Kidney epithelial cell (primary cell): Measurements from ENCODE around the gene ATF2. TPM values are rescaled to one million over a fixed set of nuclear protein-coding genes. Genes with fewer than 3 reads are reported as not detected.

ENCODE experiments used
- DNase-seq: peaks from one replicate; pipeline ENCODE4 v3.0.0-alpha.2; 2010; ENCODE audit warnings: low read depth
- H3K27me3 ChIP-seq: 2 replicates; pipeline ENCODE4 v1.6.0; 2011; ENCODE audit warnings: low read length; ENCODE audit not compliant: control insufficient read depth, insufficient read depth
- H3K36me3 ChIP-seq: 2 replicates; pipeline ENCODE4 v1.5.1; 2011; ENCODE audit warnings: low read length; ENCODE audit not compliant: control insufficient read depth, insufficient read depth
- H3K4me3 ChIP-seq: 2 replicates; pipeline ENCODE4 v1.5.1; 2011; ENCODE audit warnings: low read depth, mild to moderate bottlenecking, control low read depth, low read length
- total RNA-seq: library from RNA; depleted of rRNA; stranded (reverse); fragments of >200 nt; gene quantifications from 2 replicates; pipeline ENCODE4 v1.2.3, GENCODE V29; 2015
- TF ChIP-seq, protein P1 (sequence below): IDR thresholded peaks from 2 replicates; pipeline ENCODE4 v1.5.1; 2011; ENCODE audit warnings: mild to moderate bottlenecking, moderate library complexity, low read length, control low read depth, inconsistent platforms; ENCODE audit not compliant: insufficient read depth, poor library complexity, severe bottlenecking

Gene ATF2
- total RNA-seq, 1 donor from 2014 or later = 35.1 TPM

DNA sequence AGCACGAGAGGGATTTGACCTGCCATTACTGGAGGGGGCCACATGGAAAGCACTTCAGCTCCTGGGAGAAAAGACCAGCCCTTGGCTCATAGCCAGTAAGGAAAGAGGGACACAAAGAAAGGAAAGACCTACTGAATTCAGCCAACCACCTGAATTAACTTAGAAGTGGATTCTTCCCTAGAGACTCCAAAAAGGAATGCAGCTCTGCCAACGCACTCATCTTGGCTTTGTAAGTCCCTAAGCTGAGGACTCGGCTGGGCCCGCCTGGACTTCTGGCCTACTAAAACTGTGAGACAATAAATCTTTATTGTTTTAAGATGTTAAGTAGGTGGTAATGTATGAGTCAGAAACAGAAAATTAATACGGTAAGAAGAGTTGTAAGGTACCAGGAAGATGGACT, 11.5 kb downstream of the ATF2 start:
- Histone ChIP-seq H3K36me3 (no peaks in the 10 kb centered on the region), H3K27me3 (no peaks in the 10 kb centered on the region), H3K4me3 (no peak overlapping the region)
- no peak for DNase-seq
- TF ChIP-seq, protein P1, sequence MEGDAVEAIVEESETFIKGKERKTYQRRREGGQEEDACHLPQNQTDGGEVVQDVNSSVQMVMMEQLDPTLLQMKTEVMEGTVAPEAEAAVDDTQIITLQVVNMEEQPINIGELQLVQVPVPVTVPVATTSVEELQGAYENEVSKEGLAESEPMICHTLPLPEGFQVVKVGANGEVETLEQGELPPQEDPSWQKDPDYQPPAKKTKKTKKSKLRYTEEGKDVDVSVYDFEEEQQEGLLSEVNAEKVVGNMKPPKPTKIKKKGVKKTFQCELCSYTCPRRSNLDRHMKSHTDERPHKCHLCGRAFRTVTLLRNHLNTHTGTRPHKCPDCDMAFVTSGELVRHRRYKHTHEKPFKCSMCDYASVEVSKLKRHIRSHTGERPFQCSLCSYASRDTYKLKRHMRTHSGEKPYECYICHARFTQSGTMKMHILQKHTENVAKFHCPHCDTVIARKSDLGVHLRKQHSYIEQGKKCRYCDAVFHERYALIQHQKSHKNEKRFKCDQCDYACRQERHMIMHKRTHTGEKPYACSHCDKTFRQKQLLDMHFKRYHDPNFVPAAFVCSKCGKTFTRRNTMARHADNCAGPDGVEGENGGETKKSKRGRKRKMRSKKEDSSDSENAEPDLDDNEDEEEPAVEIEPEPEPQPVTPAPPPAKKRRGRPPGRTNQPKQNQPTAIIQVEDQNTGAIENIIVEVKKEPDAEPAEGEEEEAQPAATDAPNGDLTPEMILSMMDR = no peak

DNA sequence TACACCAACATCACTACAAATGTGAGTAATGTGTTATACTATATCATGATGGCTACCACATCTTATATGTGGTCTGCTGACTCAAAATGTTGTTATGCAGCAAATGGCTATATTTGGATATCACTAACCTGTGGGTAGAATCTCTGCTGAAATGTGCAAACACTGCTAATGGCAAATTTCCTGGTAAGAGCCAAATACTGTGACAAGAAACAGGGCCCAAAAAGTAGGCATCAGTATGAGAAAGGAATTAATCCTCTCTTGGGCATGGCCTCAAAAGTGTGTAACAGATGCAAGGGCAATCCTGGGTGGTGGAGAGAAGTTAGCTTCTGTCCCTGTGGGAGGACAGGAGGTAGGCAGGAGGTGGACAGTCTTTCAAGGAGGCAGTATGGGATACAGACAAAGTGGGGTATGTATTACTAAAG, 13.3 kb downstream of the ATF2 start:
- DNase-seq = no peak
- Histone ChIP-seq H3K4me3 (no peak overlapping the region), H3K36me3 (no peaks in the 10 kb centered on the region), H3K27me3 (no peaks in the 10 kb centered on the region)
- TF ChIP-seq, protein P1 = no peak

DNA sequence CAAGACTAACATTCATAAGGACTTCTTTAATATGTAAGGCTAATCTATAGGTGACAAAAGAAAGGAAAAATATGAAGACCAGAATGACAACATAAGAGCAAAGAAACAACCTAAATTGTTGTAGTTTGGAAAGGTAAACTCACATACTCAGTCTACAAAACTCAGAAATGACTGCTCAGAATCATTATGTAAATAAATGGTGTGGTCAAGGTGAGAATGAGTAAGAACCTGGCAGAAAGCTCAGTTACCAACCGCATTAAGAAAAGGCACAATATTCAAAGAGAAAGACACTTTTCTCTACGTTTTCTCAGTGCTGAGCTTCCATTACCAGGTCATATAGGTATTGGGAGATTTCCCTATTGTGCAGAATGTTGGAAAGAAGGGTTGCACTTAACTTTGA, 15.8 kb downstream of the ATF2 start:
- Histone ChIP-seq H3K36me3 (no peaks in the 10 kb centered on the region), H3K27me3 (no peaks in the 10 kb centered on the region), H3K4me3 (no peak overlapping the region)
- TF ChIP-seq, protein P1 = no peak
- no peak for DNase-seq

DNA sequence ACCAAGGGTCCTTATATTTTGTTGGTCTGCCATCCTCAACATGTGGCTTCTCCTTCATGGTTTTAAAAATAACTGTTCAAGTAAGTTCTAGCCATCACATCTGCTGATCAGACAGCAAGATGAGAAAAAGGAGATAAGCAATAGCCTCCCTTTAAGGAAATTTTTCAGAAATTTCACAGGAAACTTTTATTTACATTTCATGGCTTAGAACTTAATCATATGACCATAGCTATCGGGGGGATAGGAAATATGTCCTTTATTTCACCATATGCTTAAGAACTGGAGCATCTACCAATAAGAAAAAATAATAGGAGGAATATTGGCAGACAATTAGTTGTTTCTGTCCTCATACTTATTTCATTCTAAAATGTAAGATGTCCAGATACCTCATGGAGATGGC, 16.2 kb downstream of the ATF2 start:
- Histone ChIP-seq H3K4me3 (no peak overlapping the region), H3K36me3 (no peaks in the 10 kb centered on the region), H3K27me3 (no peaks in the 10 kb centered on the region)
- DNase-seq = no peak
- TF ChIP-seq, protein P1 = no peak

DNA sequence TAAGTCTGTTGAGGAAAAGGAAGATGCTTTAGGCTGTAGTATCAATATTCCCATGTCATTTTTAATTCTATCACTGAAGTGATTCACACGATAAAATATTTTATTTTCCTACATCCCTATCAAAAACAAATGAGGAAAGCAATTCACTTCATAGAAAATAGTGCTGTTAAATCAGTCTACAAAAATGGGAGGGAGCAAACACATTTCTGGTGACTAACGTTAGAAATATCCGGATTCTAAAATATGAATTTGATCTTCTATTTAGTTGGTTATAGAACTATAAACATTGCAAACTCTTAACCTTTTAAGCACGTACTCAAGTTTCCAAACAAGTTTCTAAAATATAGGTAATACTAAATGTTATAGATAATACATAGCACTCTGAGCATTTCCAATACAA, 20.8 kb downstream of the ATF2 start:
- Histone ChIP-seq H3K27me3 (no peaks in the 10 kb centered on the region), H3K36me3 (peaks cover 2% of the 10 kb centered on the region), H3K4me3 (no peak overlapping the region)
- DNase-seq = no peak
- TF ChIP-seq, protein P1 = no peak

DNA sequence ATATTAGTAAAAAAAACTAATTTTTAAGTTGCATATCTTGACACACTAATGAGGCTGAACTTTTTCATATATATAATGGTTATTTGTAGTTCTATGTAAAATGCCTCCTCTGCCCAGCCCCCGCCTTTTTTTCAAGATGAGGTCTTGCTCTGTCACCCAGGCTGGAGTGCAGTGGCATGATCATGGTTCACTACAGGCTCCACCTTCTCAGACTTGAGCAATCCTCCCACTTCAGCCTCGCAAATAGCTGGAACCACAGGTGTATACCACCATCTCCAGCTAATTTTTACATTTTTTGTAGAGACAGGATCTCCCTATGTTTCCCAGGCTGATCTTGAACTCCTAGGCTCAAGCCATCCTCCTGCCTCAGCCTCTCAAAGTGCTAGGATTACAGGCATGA, 24.3 kb downstream of the ATF2 start:
- TF ChIP-seq, protein P1 = no peak
- H3K27me3 ChIP-seq = no peaks in the 10 kb centered on the region
- no peak for DNase-seq
- H3K4me3 ChIP-seq = no peak overlapping the region
- H3K36me3 ChIP-seq = peaks cover 2% of the 10 kb centered on the region
